Hematopoietic multipotent progenitor cell treated with erythropoietin and hydrocortisone succinate and interleukin-3 and kit ligand, for 6 days (in vitro differentiated cells): ENCODE data around the gene SLC44A1.

ENCODE experiments used
- DNase-seq: peaks from one replicate; pipeline ENCODE4 v3.0.0-alpha.2; 2015

Gene SLC44A1

DNA sequence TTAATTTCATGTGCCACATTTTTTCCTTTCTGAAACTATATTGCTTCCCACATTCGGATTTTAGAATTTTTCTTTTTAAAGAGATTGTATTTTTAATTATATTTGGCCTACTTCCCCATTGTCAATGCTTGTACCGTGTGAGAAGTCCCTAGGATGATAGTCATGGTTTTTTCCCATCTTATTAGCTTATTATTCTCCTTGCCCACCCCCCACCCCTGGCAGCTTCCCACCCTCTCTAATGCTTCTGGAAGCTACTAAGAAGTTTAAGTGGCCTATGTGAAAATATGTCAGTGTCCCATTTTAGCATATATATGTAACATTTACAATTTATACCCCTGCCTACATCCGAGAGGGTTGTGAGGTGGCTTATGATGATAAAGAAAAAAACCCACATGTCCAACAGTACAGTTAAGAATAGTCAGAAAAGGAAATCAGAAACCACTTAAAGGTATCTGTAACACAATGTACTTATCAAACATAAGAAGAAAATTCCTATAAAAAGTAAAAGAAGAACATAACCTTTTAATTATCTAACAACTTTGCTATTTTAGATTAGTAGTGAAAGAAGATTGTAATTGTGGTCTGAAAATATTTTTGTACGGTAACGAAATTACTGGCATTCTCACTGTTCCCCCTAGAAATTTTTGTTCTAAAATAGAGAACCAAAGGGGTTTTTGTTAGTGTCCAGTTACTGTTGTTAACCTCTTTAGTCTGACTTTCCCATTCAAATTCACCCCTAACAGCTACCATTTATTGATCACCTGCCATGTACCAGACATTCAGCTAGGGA is 62.1 kb downstream of the SLC44A1 start:
- peak; percentile 37 for DNase-seq

DNA sequence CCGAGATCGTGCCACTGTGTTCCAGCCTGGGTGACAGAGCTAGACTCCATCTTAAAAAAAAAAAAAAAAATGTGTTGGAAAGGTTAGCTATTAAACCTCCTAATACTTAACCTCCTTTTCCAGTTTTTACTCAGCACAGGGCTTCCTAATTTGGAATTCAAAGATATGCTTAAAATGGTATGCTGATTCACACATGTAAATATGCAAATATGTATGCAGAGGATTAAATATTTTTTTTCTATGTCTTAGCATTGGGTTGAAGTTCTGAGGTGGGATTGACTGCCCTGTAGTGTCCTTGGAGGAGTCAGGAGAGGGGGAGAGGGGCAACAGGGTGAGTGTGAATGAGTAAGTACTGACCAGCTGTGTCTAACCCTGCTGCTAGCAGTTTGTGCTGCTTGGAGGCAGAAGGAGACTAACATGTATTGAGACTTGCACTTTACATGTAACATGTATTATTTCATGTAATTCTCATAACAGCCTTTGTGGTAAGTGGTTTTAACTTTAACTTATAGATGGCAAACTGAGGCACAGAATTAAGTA is 63.2 kb downstream of the SLC44A1 start:
- no peak for DNase-seq

DNA sequence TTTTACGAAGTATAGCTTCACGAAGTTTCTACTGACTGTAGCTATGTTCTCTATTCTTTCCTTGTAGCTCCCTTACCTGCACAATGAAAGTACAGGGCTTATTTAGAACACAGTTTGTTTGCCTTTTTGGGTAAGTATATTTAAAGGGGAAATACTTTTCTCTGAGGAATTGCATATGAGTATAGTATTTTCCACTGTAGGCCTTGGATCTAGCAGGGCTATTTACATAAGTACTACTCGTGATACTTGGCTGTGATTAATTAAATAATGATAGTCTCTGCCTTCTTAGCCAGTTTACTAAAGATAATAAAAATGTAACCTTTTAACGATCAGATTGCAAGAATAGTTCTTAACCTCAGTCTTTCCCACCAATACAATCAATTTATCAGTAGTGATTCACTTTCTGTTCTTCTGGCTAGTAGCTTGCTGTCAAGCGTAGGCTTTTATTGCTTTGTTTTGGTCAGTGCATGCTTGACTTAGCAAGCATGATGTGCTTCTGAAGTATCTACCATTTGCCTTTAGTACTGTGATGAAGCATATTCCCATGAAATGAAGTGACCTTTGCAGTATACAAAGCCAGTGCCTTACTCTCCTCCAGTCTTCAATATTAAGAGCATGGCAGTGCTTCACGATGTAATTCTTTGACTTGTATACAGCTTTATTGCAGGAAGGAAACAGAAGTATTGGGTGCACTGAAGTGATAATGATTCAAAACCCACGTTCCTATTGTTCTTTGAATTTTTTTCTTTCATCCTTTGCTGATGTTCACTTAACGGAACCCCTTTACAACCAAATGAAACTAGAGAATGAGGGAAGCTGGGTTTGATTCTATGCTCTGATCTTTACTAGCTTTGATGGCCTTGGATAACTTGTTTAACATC is 64.2 kb downstream of the SLC44A1 start:
- DNase-seq, result no peak

DNA sequence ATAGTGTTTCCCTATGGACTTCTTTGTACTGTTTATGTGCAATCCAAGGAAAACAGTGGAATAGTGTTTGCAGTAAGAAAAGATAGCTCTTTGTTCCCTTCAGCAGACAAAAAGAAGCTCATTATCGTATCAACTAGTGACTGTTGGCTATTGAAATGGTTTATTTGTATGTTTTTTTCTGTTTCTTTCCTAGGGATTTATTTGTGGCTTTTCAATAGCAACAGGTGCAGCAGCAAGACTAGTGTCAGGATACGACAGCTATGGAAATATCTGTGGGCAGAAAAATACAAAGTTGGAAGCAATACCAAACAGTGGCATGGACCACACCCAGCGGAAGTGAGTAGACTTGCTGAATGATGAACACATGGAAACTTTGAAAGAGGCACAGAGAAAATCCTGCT is 65.1 kb downstream of the SLC44A1 start:
- DNase-seq, result no peak

DNA sequence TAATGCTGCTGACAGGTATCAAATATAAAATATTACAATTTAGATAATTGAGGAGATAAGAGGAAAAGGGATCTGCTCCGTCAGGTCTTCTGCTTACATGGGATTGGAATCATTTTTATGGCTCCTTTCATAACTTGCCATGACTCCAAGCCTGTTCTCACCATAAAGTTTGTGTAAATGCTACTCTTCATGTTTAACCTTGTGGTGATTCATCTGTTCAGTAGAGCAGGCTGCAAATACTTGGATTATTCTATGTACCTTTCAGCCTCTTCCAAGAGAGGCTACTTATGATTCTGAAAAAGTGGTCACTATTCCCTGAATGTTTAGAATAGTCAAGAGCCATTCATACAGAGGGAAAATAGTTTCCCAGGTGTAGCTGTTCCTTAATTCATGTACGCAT is 66.9 kb downstream of the SLC44A1 start:
- no peak for DNase-seq

DNA sequence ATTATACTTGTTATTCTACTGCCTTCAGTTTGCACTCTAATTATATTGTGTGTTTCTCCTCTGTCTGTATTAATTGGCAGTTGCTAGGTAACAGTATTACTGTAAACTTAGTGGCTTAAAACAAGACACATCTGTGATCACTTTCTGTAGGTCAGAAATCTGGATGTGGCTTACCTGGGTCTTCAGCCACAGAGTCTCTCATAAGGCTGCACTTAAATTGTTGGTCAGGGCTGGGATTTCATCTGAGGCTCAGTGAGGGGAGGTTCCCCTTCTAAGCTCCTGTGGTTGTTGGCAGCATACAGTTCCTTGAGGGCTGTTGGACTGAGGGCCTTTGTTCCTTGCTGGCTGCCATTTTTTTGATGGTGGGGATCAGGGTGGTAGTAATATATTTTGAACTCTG is 68.8 kb downstream of the SLC44A1 start:
- DNase-seq, result no peak

DNA sequence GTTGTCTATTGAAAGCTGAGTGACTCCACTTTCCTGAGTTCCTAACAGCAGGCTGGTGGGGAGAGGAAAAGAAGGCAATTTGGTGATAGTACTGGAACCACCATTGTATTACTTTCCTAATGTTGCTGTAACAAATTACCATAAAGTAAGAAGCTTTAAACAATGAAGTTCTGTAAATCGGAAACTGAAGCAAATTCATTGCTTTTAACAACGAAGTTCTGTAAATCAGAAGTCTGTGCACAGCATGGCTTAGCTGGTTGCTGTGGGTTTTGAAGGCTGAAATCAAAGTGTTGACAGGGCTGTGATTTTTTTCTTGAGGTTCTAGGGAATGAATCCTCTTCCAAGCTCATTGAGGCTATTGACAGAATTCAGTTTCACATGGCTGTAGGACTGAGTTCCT is 72.3 kb downstream of the SLC44A1 start:
- no peak for DNase-seq

DNA sequence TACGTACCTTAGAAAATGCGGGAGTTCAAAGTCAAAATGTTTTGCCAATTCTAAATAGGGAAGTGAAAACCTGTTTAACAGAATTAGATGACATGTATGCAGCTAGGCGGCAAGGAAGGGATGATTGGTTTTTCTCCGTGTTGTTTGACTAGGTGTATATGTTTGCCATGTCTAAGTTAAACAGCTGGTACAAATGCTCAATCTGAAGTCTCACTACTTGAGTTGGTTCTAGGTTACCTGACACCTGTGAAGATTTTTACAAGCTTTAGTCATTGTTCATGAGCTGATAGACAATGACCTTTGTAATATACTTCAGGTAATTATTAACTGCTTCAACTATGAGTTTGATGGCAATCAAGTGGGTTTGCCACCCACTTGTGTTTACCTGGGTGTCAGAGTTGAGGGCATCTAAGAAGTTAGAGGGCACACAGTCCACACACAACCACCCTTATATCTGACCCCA is 74.3 kb downstream of the SLC44A1 start:
- no peak for DNase-seq

DNA sequence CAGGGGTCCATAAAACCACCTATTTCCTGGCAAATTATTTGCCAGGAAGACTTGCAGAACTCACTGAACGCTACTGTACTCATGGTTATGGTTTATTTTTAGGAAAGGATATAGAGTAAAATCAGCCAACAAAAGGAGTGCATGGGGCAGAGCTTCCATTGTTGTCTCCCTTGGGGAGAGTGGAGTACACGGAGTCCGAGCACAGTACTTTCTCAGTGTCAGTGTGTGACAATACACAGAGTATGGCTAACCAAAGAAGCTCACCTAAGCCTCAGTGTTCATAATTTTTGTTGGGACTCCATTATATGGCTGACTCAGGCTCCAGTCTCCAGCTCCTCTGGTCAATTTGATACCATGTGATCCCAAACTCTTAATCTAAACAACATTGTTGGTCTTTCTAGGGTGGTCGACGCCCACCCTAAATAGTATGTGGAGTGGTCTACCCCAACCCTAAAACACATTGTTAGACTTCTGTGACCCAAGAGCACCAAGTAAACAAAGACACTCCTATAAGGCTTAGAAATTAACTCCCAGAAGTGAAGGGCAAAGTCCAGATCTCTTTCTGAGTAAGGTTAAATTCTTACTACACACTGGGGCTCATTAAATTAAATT is 74.9 kb downstream of the SLC44A1 start:
- DNase-seq, result no peak

DNA sequence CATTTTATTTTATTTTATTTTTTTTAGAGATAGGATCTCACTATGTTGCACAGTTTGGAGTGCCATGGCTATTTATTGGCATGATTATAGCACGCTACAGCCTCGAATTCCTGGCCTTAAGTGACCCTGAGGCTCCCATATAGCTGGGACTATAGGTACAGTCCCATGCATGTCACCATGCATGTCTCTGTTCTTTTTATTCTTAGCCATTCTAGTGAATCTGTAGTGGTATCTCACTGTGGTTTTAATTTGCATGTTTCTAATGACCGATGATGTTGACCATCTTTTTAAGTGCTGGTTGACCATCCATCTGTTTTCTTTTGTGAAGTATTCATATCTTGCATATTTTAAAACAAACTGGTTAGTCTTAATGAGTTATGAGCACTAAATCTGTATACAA is 76.1 kb downstream of the SLC44A1 start:
- no peak for DNase-seq

DNA sequence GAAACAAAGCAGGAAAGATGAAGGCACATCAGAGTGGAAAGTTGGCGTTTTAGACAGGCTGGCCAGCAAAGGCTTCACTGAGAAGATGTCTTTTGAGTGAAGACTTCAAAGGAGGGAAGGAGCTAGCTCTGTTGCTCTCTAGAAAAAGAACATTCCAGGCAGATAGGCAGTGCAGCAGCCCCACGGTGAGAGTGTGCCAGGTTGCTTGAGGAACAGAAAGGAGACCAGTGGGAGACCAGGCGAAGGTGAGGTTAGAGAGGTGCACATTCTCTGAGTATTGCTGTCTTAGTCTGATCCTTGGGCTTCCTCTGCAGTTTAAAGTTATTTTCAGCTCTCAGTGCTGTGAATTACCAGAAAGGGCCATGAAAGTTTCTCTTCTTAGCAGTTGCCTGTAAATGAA is 83.8 kb downstream of the SLC44A1 start:
- no peak for DNase-seq

DNA sequence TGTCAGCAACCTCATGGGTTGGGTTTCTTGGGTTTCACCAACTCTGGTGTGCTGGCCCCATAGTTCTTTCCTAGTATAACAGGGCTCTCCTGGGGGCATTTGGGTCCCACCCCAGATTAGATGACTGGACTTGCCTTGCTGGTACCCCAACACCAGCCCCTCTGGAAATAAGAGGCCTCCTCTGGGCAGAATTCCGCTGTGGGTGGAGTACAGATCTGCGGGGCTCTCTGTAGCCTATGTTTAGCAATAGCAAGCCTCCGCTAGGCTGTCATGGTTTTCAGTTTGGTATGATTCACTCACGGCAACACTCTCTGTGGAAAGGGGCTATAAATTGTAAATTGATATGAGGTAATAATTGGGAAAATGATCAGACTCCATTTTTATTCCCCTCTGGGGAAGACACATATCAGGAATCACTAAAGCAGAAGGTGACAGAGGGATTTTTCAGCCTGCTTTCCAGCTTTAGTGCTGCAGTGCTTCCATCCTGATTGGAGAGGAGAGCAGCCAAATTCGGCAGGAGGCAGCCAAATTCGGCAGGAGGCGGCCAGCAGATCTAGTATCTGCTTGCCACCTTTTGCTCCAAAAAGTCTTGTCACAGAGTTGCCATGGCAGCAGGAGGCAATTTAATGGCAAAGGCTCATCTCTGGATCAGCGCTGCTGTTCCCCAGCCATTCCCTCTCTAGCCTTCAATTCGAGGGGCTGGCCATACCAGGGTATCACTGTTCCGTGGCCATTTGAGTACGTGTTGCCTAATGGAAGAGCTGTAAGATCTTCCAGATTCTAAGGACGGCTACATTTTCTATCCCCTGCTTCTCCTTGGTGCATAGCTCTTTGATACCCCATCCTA is 84.6 kb downstream of the SLC44A1 start:
- DNase-seq, result no peak

DNA sequence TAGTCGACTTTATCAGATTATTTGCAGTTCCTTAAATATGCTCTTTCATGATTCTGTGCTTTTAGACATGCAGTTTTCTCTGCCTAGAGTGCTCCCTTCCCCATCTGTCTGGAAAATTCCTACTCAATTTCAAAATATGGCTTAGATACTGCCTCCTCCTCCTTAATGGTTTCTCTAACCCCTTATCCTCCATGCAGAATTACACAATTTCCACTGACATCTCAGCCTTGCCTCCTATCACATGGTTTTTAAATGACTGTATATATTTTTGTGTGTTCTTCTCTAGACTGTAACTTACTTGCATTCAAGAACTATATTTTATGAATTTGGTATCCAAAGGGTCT is 85.2 kb downstream of the SLC44A1 start:
- no peak for DNase-seq

DNA sequence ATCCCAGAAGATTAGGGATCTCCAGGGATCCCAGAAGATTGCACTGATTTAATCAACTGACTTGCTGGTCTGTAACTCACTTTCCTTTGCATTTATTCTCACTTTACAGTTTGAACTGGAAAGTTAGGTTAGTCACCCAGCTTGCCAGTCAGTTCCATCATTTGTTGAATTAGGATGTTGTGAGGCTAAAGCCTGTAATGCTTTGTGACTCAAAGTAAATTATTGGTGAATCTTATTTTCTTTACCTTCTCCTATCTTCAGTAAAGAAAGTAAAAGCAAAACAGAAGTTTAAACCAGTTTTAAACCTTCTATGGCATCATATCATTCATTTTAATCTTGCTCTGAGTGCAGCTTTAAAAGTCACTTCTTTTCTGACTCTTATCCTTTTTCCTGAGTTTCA is 85.8 kb downstream of the SLC44A1 start:
- no peak for DNase-seq

DNA sequence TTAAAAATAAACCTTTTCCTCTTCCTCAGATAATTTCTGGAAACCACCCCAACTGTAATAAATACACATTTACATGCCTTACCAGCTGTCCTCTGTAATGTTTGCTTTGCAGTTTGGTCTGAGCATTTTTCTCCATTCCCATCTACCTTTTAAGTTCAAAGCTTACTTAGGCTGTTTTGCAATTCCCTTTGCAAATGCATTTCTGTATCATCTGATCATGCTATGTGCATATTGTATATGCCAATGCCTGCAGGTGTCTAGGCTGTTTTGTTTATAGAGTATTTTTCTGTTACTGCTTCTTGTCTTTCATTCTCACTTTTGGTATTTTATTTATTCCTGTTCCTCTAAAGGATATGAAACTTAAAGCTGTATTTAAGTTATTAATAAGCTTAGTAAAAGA is 86.3 kb downstream of the SLC44A1 start:
- DNase-seq, result no peak

DNA sequence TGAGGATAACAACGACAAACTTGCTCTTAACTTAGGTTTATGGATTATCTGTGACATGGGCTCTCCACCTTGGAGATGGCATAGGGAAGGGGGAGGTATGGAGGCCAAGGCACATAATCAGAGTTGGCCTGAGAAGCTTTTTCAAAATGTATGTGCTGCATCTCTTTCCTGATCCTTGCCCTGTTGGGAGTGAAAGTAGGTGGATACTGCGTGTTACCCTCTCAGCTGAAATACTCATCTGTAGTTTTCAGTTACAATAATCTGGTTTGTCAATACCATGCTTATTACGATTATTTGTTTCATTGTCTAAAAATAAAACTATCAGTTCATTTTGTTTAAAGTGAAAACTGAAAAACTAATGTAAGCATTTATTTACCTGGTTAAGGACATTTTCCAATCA is 86.7 kb downstream of the SLC44A1 start:
- no peak for DNase-seq

DNA sequence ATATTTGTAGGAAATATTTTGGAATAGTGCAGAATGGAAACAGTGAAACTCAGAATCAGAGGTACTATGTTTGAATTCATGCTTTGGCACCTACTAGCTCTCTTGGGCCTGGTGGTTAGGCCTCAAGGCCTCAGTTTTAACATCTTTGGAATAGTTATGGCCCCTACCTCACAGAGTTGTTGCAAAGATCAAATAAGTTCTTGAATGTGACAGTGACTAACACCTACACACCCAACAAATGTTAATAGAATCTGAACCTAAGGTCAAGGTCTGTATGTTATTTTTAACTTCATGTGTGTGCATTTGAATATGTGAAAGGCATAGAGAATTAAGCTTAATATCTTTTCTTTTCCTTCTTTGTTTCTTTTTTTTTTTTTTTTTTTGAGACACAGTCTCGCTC is 87.3 kb downstream of the SLC44A1 start:
- no peak for DNase-seq

DNA sequence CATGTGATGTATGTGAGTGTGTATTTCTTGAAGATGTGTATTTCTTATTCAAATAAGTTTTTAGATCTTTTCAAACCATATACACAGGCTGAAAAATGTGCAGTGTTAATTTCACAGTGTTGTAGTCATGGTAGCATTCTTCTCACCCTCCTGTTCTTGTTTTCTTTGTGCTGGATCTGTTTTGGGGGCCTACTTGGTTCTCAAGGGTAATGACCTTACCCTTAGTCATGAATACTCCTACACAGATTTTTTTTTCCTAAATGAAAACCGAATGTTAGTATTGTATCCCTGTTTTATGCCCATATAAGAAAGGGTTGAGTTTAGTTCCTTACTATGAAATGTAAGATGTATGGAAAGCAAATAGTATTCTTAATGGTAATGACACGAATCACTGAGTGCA is 88.0 kb downstream of the SLC44A1 start:
- no peak for DNase-seq

DNA sequence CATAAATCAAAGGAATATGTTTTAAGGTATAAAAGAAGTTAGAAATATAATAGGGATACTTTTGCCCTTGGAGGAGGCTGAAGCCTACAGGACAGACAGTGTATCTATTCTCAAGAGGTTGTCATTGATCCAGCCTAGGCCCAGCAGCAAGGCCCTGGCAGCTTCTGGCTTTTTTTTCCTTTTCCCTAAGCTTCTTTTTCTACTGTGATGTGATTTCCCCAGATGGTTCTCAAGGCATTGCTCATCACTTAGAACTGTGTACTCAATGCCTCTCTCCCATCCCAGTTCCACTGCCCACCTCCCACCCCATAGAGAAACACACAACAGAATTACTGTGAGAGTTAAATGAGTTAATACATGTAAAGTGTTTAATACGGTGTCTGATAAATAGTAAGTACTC is 88.6 kb downstream of the SLC44A1 start:
- no peak for DNase-seq

DNA sequence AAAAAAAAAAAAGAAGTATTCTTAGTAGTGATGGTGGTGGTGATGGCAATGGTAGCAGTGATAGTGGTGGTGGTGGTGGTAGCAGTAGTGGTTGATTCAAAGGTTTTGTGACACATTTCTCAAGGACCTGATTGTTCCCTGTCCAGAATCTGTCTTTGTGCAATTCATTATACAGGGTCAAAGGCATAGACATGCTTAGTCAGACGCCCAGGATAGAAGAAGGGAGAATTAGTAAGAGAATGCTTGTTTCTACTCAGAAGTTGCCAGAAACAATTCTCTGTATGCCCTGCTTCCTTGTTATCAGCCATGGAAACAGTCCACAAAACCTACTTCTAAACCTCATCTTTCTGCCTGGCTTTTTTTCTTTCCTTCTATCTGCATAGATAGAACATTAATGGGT is 89.4 kb downstream of the SLC44A1 start:
- no peak for DNase-seq

DNA sequence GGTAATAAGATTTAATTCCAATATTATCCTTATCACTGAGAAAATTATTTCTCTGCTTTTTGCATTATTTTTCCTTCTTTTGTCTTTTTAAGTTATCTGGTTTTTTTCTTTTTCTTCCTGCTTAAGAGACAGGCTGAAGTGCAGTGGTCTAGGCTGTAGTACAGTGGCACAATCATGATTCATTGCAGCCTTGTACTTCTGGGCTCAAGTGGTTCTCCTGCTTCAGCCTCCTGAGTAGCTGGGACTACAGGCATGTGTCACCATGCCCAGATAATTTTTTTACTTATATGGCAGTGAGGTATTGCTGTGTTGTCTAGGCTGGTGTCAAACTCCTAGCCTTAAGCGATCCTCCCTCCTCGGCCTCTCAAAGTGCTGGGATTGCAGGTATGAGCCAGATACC is 93.9 kb downstream of the SLC44A1 start:
- DNase-seq, result no peak

DNA sequence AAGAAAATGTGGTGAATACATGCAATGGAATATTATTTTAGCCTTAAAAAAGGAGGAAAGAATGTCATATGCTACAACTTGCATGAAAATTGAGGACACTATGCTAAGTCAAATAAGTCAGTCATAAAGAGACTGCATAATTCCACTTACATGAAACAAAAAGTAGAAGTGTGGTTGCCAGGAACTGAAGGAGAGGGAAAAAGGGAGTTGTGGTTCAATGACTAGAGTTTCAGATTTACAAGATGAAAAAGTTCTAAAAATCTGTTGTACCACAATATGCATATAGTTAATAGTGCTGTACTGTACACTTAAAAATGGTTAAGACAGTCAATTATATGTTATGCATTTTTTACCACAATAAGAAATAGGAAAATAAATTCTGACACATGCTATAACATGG is 95.4 kb downstream of the SLC44A1 start:
- no peak for DNase-seq
